HG02852 (cell line): ENCODE measurements around the gene RLN2.
"Not testable (repeated sequence)": the region's sequence is repeated elsewhere in the genome, so short reads cannot be mapped to it uniquely, and the experiment has no call there.

Experiments used
- ATAC-seq: cut with Tn5 transposase; IDR thresholded peaks from one replicate; pipeline ENCODE4 v1.9.1; 2021; ENCODE audit warnings: mild to moderate bottlenecking, moderate library complexity; ENCODE audit not compliant: unreplicated experiment

The RLN2 gene, protein sequence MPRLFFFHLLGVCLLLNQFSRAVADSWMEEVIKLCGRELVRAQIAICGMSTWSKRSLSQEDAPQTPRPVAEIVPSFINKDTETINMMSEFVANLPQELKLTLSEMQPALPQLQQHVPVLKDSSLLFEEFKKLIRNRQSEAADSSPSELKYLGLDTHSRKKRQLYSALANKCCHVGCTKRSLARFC

GRCh38 chr9:5303840-5304795, at the start of gene RLN2:
Gene RLN2 (minus strand): TSS chr9:5304716. CDS start chr9:5304580, 136 bp downstream.
- peak; percentile 99 for ATAC-seq

GRCh38 chr9:5354184-5354583, 49.7 kb upstream of the RLN2 start:
- ATAC-seq, result no peak

DNA sequence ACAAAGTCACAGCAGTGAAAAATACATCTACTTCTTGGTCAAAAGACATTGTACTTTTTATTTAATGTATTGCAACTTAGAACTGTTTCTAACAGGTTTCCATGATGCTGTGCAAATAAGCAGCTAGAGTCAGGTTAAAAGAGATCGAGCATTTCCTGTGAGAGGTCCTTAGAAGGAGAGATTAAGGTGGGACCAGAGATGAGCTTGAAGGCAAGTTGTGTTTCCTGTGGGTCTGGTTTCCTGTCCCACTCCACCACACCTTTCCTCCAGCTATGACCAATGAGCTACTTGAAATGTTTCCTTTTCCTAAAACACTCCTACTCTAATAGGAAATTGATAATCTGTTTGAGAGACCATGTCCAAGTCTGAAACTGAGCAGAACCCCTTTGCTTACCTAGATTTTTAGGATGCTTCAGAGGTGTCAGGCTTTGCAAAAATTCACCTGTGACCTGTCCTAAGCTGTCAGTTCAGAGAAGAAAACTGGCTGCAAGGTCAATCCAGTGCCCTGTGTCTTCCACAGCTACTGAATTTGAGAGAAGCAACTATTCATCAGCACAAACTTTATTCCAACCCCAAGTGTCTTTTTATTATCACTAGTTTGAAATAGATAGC, 48.2 kb upstream of the RLN2 start:
- ATAC-seq, result no peak

- peak; percentile 99 for ATAC-seq
Measured at GRCh38 chr9:5338992-5339981, 34.8 kb upstream of the RLN2 start, which contains the start of gene RLN1. Gene RLN1 (minus strand): TSS chr9:5339876. CDS start chr9:5339746, 130 bp downstream.

- no peak for ATAC-seq
Measured at GRCh38 chr9:5336688-5337087, 32.2 kb upstream of the RLN2 start.

DNA sequence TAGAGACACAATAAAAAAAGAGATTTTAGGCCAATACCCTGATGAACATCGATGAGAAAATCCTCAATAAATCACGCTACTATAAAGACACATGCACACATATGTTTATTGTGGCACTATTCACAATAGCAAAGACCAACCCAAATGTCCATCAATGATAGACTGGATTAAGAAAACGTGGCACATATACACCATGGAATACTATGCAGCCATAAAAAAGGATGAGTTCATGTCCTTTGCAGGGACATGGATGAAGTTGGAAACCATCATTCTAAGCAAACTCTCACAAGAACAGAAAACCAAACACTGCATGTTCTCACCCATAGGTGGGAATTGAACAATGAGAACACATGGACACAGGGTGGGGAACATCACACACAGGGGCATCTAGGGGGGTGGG, 26.8 kb upstream of the RLN2 start:
- ATAC-seq, result not testable (repeated sequence)

- no peak for ATAC-seq
Measured at GRCh38 chr9:5326893-5327548, 22.5 kb upstream of the RLN2 start.

GRCh38 chr9:5326187-5326586, 21.7 kb upstream of the RLN2 start:
- ATAC-seq, result no peak

DNA sequence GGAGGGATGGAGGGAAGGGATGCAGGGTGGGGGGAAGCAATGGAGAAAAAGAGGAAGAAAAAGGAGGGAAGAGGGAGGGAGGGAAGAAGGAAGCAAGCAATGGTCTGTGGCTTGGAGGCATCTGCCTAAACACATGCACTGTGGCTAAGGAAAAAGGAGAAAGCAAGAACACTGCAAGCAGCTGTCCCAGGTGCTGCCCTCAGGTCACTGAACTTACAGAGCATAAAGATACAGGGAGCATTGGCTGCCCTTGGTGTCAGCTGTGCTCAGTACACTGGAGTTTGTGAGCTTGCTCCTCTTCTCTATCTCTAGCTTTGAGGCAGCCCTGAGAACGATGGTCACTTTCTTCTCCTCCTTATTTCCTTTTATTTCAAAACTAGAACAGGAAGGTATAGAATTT, 17.1 kb upstream of the RLN2 start:
- not testable (repeated sequence) for ATAC-seq

DNA sequence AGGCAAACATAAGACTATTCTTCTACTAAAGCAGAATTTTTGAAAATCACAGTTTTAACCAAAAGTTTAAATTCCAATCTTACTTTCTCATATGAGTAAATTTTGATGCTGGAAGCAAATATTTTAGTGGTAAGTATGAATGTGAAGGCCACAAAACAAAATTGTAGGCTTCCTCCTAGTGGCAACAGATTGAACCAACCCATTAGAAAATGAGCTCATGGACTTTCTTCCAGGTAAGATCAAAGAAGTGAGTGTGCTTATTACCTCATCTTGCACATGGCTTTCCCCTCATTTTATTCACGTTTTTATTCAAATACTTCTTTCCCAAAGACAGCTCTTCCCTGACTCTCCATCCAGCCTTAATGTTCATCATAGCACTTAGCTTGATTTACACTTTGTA, 16.5 kb upstream of the RLN2 start:
- ATAC-seq, result no peak

- ATAC-seq, result not testable (repeated sequence)
Measured at GRCh38 chr9:5316406-5316805, 11.9 kb upstream of the RLN2 start.

DNA sequence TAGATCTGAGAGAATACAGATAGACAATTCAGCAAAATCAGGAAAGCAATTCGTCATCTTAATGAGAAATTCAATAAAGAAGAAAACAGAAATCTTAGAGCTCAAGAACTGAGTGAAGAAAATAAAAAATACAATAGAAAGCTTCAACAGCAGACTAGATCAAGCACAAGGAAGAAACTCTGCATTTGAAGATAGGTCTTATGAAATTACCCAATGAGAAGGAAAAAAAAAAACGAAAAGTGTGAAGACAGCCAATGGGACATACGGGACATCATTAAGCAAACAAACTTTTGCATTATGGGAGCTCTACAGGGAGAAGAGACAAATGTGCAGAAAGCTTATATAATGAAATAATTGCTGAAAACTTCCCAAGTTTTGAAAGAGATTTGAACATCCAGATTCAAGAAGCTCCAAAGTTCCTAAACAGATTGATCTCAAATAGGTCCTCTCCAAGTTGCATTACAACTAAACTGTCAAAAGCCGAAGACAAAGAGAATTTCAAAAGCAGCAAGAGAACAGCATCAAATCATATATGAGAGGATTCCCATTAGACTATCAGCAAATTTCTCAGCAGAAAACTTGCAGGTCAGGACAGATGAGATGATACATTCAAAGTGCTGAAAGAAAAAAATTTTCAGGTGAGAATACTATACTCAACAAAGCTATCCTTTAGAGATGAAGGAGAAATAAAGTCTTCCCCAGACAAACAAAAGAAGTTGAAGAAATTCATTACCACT, 10.8 kb upstream of the RLN2 start:
- no peak for ATAC-seq

DNA sequence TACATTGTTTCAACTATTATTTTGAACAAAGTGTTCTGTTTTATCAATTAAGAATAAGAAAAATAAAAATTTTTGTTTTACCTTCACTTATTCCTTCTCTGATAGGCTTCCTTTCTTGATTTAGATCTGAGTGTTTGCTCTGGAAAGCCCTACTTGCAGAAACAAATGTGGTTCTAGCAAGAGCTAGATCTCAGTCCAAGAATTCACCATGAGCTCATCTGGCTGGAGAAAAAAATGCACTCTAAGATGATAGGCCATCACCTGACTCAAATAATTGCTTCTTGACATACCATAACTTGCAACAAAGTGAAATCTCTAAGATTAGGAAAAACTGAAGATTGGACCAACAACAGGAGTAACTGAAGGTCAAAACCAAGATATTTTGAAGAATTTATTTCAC, 6.3 kb upstream of the RLN2 start:
- no peak for ATAC-seq

GRCh38 chr9:5305741-5306140, 1.2 kb upstream of the RLN2 start:
- ATAC-seq, result no peak

DNA sequence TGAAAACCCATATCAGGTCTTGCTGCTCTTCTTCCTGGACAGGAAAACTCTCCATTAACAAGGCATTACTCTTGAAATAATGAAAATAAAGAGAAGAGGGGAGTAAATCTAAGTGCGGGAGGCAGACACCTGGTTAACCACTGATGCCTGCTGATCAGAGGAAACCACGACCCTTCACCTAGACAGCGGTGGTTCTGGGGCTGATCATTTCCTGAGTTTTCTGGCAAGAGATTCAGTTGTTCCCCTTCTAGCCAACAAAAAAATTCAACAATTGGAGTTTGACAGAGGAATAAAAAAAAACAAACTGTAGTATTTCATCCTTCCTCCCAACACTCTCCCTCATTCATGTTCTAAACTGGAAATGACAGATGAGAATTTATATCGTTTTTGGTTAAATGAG, 3.0 kb downstream of the RLN2 start:
- no peak for ATAC-seq

DNA sequence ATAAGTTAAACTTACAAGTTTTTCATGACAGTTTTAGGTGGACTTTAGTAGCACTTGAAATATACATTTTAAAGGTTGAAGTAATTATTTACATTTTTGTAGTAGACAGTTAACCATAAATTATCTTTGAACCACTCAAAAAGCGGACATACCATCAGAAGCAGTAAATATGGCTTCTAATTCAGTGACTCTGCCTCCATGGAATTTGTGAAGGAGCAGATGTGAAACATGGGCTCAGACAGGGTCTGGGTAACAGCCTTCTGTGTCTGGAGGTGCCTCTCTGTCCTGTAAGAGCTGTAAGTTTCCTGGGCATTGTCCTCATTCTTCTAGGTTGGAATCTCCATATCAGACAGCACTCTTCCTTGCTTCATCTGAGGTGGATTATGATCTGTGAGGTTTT, 12.4 kb downstream of the RLN2 start:
- no peak for ATAC-seq

GRCh38 chr9:5288591-5288990, 15.9 kb downstream of the RLN2 start:
- ATAC-seq, result no peak

GRCh38 chr9:5286262-5286661, 18.3 kb downstream of the RLN2 start:
- ATAC-seq, result no peak

- no peak for ATAC-seq
Measured at GRCh38 chr9:5278486-5278885, 26.0 kb downstream of the RLN2 start.
